CD4-positive, alpha-beta T cell treated with Interleukin-12 subunit alpha and Interleukin-12 subunit beta, for 1 hour (primary cell): Measurements from ENCODE around the gene GNPTAB.
A peak's percentile ranks its signal among the peaks of the same experiment; 100 is the strongest.

Experiments
- DNase-seq: peaks from one replicate; pipeline ENCODE4 v3.0.0-alpha.2; 2020

The GNPTAB gene

DNA sequence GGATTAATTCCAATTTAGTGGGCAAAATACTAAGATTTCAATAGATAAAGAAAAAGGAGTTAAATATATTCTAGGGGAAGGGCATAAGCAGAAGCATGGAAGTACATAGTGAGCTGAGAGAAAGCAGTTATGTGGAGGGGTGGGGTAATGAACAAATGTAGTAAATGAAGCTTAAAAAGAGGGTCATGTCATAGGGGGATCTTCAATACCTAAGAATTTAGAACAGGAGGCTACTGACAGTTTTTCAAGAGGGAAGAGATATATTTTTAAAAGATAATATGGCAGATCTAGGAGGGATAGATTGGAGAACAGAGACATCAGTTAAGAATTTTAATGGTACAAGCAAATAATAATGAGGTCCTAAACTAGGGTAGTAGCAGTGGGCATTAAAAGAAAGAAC is 100.9 kb downstream of the GNPTAB start:
- DNase-seq: no peak

- no peak for DNase-seq
These were observed 103.7 kb downstream of the GNPTAB start for GRCh38 chr12:101727098-101727497.

DNA sequence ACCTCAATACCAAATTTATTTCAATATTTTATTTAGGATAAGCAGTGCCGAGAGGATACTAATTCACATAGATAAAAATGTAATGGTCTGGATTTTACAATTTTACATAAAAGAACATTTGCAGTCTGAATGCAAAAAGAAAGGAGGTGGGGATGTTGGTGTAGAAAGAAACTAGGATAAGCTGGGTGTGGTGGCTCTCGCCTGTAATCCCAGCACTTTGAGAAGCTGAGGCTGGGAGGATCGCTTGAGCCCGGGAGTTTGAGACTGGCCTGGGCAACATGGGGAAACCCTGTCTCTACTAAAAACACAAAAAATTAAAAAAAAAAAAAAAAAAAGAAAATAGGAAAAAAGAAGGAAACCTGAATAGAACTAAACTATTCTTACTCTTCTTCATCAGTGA is 108.4 kb downstream of the GNPTAB start:
- no peak for DNase-seq

GRCh38 chr12:101720118-101720517 is 110.6 kb downstream of the GNPTAB start:
- DNase-seq: no peak

- DNase-seq: no peak
These were observed 111.2 kb downstream of the GNPTAB start for GRCh38 chr12:101719566-101719965.

DNA sequence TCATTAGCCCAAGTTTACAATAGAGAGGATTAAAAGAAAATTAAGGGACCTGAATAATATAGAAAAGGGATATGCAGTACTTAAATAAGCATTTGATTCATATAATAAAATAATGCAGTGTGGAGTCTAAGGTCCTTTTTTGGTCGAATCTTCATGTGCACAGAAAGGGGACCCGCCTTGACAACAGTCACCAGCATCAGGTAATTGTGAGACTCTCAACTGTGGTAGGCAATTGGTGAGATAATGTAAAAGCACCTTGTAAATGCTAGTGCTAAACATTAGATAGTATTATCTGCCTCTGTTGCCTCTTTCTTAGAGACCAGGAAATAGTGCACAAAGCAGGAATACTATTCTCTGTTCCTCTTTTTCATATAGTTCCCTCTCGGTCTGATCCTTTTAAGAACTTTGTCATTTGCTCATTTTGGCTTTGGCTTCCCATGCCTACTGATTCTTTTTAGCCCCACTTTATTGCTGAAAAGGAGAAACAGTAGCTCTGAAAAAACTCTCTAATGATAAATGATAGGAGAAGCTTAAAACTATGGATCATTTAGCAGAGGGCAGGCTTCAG is 115.8 kb downstream of the GNPTAB start:
- DNase-seq: no peak

GRCh38 chr12:101713930-101714329 is 116.8 kb downstream of the GNPTAB start:
- DNase-seq: no peak

GRCh38 chr12:101713059-101713682 is 117.6 kb downstream of the GNPTAB start:
- DNase-seq: no peak

GRCh38 chr12:101710288-101710687 is 120.5 kb downstream of the GNPTAB start:
- DNase-seq: no peak

DNA sequence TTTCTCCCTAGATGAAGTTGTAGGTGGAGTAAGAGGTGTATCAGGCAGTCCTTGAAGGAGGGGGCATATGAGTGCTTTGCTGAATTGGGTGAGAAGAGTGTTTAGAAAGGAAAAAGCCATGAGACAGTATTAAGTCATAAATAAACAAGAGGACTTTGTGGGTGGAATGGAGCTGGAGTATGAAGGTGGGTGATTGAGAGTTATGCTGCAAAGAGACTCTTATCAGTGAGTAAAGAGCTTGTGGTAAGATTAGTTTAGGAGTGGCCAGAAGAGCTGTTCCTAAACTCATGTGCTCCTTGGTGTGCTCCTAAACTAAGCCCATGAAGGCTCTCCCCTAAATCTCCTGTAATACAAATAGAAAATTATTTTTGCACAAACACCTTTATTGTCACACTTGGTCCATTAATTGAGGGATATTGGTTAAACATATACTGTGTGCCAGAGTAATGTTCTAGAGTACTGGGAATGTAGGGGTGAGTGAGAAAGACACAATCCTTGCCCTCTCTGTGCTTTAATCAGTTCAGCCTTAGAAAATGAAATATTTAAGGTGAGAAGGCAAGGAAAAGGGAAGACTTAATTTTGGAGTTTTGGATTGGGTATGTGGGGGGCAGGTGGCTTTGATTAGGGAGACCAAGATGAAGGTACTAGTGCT is 123.5 kb downstream of the GNPTAB start:
- no peak for DNase-seq

- DNase-seq: no peak
These were observed 124.4 kb downstream of the GNPTAB start for GRCh38 chr12:101706403-101706802.

- DNase-seq: no peak
These were observed 127.3 kb downstream of the GNPTAB start for GRCh38 chr12:101703487-101703886.

GRCh38 chr12:101700299-101700820 is 130.4 kb downstream of the GNPTAB start:
- DNase-seq: no peak

DNA sequence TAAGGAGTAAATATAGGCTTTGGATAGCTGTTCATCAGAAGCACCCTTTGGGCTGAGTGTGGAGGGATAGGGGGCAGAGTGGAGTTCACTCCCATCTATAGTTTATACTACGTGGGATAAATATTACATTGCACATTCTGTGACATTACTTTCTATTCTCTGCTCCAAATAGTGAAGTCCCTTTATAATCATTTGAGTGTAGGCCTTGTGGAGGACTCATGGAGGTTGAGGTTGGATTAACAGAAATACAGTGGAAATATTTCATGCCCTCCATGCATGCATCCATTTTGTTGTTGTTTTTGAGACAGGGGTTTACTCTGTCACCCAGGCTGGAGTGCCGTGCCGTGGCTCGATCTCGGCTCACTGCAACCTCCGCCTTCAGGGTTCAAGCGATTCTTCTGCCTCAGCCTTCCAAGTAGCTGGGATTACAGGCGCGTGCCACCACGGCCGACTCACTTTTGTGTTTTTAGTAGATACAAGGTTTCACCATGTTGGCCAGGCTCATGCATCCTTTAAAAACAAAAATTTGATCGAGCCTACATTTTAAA is 131.9 kb downstream of the GNPTAB start:
- DNase-seq: peak; percentile 3

- peak; percentile 6 for DNase-seq
These were observed 132.6 kb downstream of the GNPTAB start for GRCh38 chr12:101697930-101698799.

DNA sequence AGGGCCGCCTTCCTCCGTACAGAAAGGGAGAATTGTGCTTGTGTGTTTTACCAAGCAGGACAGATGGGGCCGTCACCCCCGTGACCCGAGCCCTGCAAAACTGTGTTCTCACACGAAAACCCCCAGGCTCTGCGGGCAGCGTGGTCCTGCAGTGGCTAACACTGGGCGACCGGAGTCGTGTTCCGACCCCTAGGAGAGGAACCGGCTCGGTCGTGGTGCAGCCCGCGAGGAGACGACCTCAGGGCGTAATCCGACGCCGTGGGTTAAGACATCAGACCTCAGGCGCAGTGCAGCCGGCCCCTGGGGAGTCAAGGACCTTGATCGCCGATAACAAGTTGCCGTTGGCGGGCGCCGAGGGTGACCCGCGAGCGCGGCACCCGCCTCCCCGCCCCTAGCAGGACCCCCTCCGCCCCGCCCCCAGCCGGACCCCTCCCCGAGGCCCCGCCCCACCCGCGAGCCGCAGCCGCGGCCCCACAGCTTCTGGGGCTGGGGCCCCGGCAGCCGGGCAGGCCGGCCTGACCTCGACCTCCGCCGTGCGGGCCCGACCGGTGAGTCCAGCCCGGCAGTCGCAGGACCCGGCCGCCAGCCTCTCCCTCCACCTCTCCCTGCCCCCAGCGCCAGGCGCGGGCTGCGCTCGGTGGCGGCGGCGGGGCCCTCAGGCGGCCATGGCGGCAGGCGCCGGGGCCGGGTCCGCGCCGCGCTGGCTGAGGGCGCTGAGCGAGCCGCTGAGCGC is 133.4 kb downstream of the GNPTAB start, which contains the start of gene CHPT1:
CHPT1 (plus strand) TSS at position 444 of the 733 bp plus-strand sequence; CDS start at position 666, 222 bp downstream.
- DNase-seq: peak; percentile 72

- DNase-seq: peak; percentile 1
These were observed 134.2 kb downstream of the GNPTAB start for GRCh38 chr12:101696251-101697196.

DNA sequence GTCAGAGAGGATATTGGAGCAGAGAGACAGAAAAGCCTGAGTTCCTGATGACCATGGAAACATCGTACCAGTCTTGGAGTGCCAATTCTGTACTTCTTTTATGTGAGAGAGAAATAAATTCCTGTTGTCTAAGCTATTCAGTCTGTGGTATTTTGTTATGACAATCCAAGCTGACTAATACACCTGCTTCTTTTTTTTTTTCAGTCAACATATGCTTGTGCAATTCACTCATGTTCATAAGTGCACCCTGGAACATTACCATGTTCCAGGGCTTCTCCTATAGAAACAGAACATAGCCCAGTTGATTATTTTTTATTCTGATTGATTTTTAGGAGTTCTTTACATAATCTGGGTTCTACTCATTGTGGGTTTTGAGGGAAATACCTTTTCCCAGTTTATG is 135.1 kb downstream of the GNPTAB start:
- DNase-seq: no peak
